SK-N-SH (cell line): ENCODE results near the gene CA6. TPM values are rescaled to one million over a fixed set of nuclear protein-coding genes. Genes with fewer than 3 reads are reported as not detected.
A peak's percentile ranks its signal among the peaks of the same experiment; 100 is the strongest.
"Not testable (repeated sequence)": the region's sequence is repeated elsewhere in the genome, so short reads cannot be mapped to it uniquely, and the experiment has no call there.

Experiments used
- CTCF ChIA-PET: fragments of 300-600, 350-600 bp; formaldehyde crosslinking; extraction: SDS; loops from one replicate; lab custom pipeline; 2021; lab: Yijun Ruan, JAX
- POLR2A ChIA-PET: fragments of 350-600 bp; sonication (Branson Sonifier 250); formaldehyde crosslinking; extraction: SDS; loops from one replicate; lab custom pipeline; 2020; ENCODE audit warnings: antibody characterized with exemption, inconsistent platforms; lab: Yijun Ruan, JAX
- DNase-seq: peaks from one replicate; pipeline ENCODE4 v3.0.0; 2012
- H2AFZ ChIP-seq: fragments of 200-600 bp; sonication (generic); 2 replicates; pipeline ENCODE4 v1.8.1; 2016; ENCODE audit warnings: antibody characterized with exemption, mild to moderate bottlenecking, low read depth
- H3F3A ChIP-seq: fragments of 200-600 bp; sonication (generic); replicated peaks from 2 replicates; pipeline ENCODE3; 2016; ENCODE audit warnings: antibody characterized with exemption, mild to moderate bottlenecking; ENCODE audit not compliant: insufficient read depth
- H3K27ac ChIP-seq, 2 experiments: fragments of 200-500 bp in 1 of 2; fragments of 200-600 bp in 1 of 2; sonication (Bioruptor generic) in 1 of 2; sonication (generic), shearing (Covaris generic) in 1 of 2; 2 replicates each; pipeline versions ENCODE4 v1.5.1 to v1.6.1; 2014 to 2016; ENCODE audit warnings: low read depth in 2 of 2, inconsistent platforms in 1 of 2, low read length in 1 of 2, mild to moderate bottlenecking in 1 of 2, mixed read lengths in 1 of 2
- H3K27me3 ChIP-seq: fragments of 200-600 bp; sonication (generic), shearing (Covaris generic); 2 replicates; pipeline ENCODE4 v1.6.1; 2016; ENCODE audit warnings: mixed run types; ENCODE audit not compliant: insufficient read depth
- H3K36me3 ChIP-seq, 2 experiments: fragments of 200-500 bp in 1 of 2; fragments of 200-600 bp in 1 of 2; sonication (Bioruptor generic) in 1 of 2; sonication (generic) in 1 of 2; replicated peaks in 1 of 2; 2 replicates each; pipeline versions ENCODE3 to v1.5.1; 2014 to 2016; ENCODE audit warnings: low read length in 1 of 2, mild to moderate bottlenecking in 1 of 2; ENCODE audit not compliant: insufficient read depth in 2 of 2, control insufficient read depth in 1 of 2
- H3K4me1 ChIP-seq, 2 experiments: fragments of 200-500 bp in 1 of 2; fragments of 200-600 bp in 1 of 2; sonication (Bioruptor generic) in 1 of 2; sonication (generic), shearing (Covaris generic) in 1 of 2; 2 replicates each; pipeline versions ENCODE4 v1.5.1 to v1.6.1; 2014 to 2016; ENCODE audit warnings: low read depth in 1 of 2, low read length in 1 of 2, mixed run types in 1 of 2; ENCODE audit not compliant: insufficient read depth in 2 of 2, control insufficient read depth in 1 of 2
- H3K4me2 ChIP-seq: fragments of 200-600 bp; sonication (generic), shearing (Covaris generic); 2 replicates; pipeline ENCODE4 v1.6.1; 2017; ENCODE audit warnings: mixed run types
- H3K4me3 ChIP-seq, 2 experiments: fragments of 200-500 bp in 1 of 2; fragments of 200-600 bp in 1 of 2; sonication (Bioruptor generic) in 1 of 2; sonication (generic), shearing (Covaris generic) in 1 of 2; 2 replicates each; pipeline versions ENCODE4 v1.5.1 to v1.8.1; 2014 to 2016; ENCODE audit warnings: low read depth in 2 of 2, inconsistent platforms in 1 of 2, low read length in 1 of 2, mild to moderate bottlenecking in 1 of 2, mixed read lengths in 1 of 2, moderate library complexity in 1 of 2
- H3K79me2 ChIP-seq: fragments of 200-600 bp; sonication (generic); 2 replicates; pipeline ENCODE4 v1.8.1; 2017; ENCODE audit warnings: mild to moderate bottlenecking; ENCODE audit not compliant: insufficient read depth
- H3K9ac ChIP-seq: fragments of 200-600 bp; sonication (generic); 2 replicates; pipeline ENCODE4 v1.6.1; 2017; ENCODE audit warnings: mixed run types
- H3K9me2 ChIP-seq: fragments of 200-600 bp; sonication (generic); 2 replicates; pipeline ENCODE4 v1.6.1; 2017; ENCODE audit warnings: mixed run types
- H3K9me3 ChIP-seq: fragments of 200-600 bp; sonication (generic); 2 replicates; pipeline ENCODE4 v1.6.1; 2017; ENCODE audit warnings: mixed run types, mild to moderate bottlenecking, moderate library complexity
- H4K20me1 ChIP-seq: fragments of 200-600 bp; sonication (generic); 2 replicates; pipeline ENCODE4 v1.6.1; 2017; ENCODE audit warnings: mild to moderate bottlenecking, mixed run types; ENCODE audit not compliant: insufficient read depth
- CTCF ChIP-seq: fragments of 200-600 bp; sonication (generic); IDR thresholded peaks from 2 replicates; pipeline ENCODE4 v1.6.1; 2017; ENCODE audit warnings: antibody characterized with exemption, mild to moderate bottlenecking, moderate library complexity
- TAF1 ChIP-seq: IDR thresholded peaks from 2 replicates; pipeline ENCODE4 v1.6.1; 2012; ENCODE audit warnings: low read depth, mild to moderate bottlenecking, low read length, moderate library complexity, borderline replicate concordance
- WGBS: methylation state at CpG from one replicate; pipeline ENCODE4 v1.1.6; 2017; ENCODE audit warnings: low lambda C conversion rate; 5-methylcytosine and 5-hydroxymethylcytosine counted together
- polyA plus RNA-seq, 3 experiments: library from polyadenylated mRNA; depleted of rRNA; stranded (reverse); fragments of >200 nt; gene quantifications; 2 replicates each; pipeline ENCODE4 v1.2.3, GENCODE V29; 2012

Gene CA6
- polyA plus RNA-seq, 1 of the 3 experiments (the other 2 are of a cell fraction) = not detected

- 82% methylated on average over 8 of the region's 8 CpGs for WGBS
- H3K4me2 ChIP-seq = no peak overlapping the region
- H3K4me1 ChIP-seq = no peaks in the 10 kb centered on the region; a peak in 1 of 4 replicates
- H2AFZ ChIP-seq = no peak overlapping the region
- no peak for DNase-seq
- POLR2A ChIA-PET = no interaction called here
- CTCF ChIA-PET = interaction anchor here (1.7 kb wide), 1 partner anchor 123 kb away, joined by 3 read pairs; no protein-coding TSS in a partner anchor
- H3K9me2 ChIP-seq = no peaks in the 10 kb centered on the region
- no peaks in the 10 kb centered on the region for H3K36me3 ChIP-seq
- no peaks in the 10 kb centered on the region for H3K9me3 ChIP-seq
- no peak overlapping the region for H3K9ac ChIP-seq
- no peaks in the 10 kb centered on the region for H3K27me3 ChIP-seq
- H3K4me3 ChIP-seq = no peak overlapping the region
- H4K20me1 ChIP-seq = no peaks in the 10 kb centered on the region
- H3K79me2 ChIP-seq = no peaks in the 10 kb centered on the region
- TF ChIP-seq TAF1 = no peak
- peak; percentile 35; the same call in 1 of the 2 replicates for TF ChIP-seq CTCF
- no peaks in the 10 kb centered on the region for H3F3A ChIP-seq
- H3K27ac ChIP-seq = no peak overlapping the region
These were observed 47.4 kb downstream of the CA6 start for GRCh38 chr1:8992936-8993687.

GRCh38 chr1:8993962-8994675, 48.5 kb downstream of the CA6 start:
- H3K9ac ChIP-seq, H3K27me3 ChIP-seq, H3K9me2 ChIP-seq, H3K9me3 ChIP-seq, DNase-seq, H3K4me2 ChIP-seq, H3K4me1 ChIP-seq, H3K36me3 ChIP-seq, CTCF ChIA-PET, H3K27ac ChIP-seq, POLR2A ChIA-PET, H3K4me3 ChIP-seq, H3F3A ChIP-seq, H2AFZ ChIP-seq, H4K20me1 ChIP-seq, H3K79me2 ChIP-seq: not testable (repeated sequence)
- WGBS = 80% methylated on average over 9 of the region's 13 CpGs

GRCh38 chr1:9001534-9002214, 56.0 kb downstream of the CA6 start:
- H3K9ac ChIP-seq, CTCF ChIA-PET, H3F3A ChIP-seq, H3K4me1 ChIP-seq, H3K79me2 ChIP-seq, H3K4me2 ChIP-seq, H4K20me1 ChIP-seq, POLR2A ChIA-PET, H3K27me3 ChIP-seq, H3K36me3 ChIP-seq, H3K9me3 ChIP-seq, H2AFZ ChIP-seq, DNase-seq, H3K4me3 ChIP-seq, H3K9me2 ChIP-seq, H3K27ac ChIP-seq: not testable (repeated sequence)
- WGBS = 83% methylated on average over 12 of the region's 13 CpGs

GRCh38 chr1:9002215-9002560, 56.5 kb downstream of the CA6 start:
- DNase-seq, H2AFZ ChIP-seq, H3K27me3 ChIP-seq, H4K20me1 ChIP-seq, H3K27ac ChIP-seq, H3K9me2 ChIP-seq, H3K4me2 ChIP-seq, POLR2A ChIA-PET, H3K79me2 ChIP-seq, H3K9ac ChIP-seq, H3K9me3 ChIP-seq, H3F3A ChIP-seq, H3K4me3 ChIP-seq, H3K36me3 ChIP-seq, H3K4me1 ChIP-seq: not testable (repeated sequence)
- CTCF ChIA-PET = interaction anchor here (1.5 kb wide), 1 partner anchor 85 kb away, joined by 3 read pairs; no protein-coding TSS in a partner anchor
- 85% methylated on average over 11 of the region's 11 CpGs for WGBS
